Calu3 (cell line): ENCODE data around the gene NAV2. TPM values are rescaled to one million over a fixed set of nuclear protein-coding genes. Genes with fewer than 3 reads are reported as not detected.

Source experiments
- BruUV-seq: library from RNA; stranded (reverse); fragments of 400-500 nt; replicated peaks from 2 replicates; lab custom pipeline; 2021; lab: Mats Ljungman, UMichigan
- CTCF ChIA-PET: fragments of 300-600 bp; sonication (Branson Sonifier 250); formaldehyde crosslinking; loops from one replicate; lab custom pipeline; 2022; ENCODE audit warnings: antibody characterized with exemption; lab: Charles Lee
- DNase-seq: peaks from one replicate; pipeline ENCODE4 v3.0.0; 2022
- H3K27ac Mint-ChIP-seq: one replicate; pipeline ENCODE4 v1.8.0; 2022; ENCODE audit warnings: mixed read lengths; ENCODE audit not compliant: unreplicated experiment
- H3K27me3 Mint-ChIP-seq: one replicate; pipeline ENCODE4 v1.8.0; 2022; ENCODE audit warnings: mixed read lengths; ENCODE audit not compliant: unreplicated experiment
- H3K36me3 Mint-ChIP-seq: one replicate; pipeline ENCODE4 v1.8.0; 2022; ENCODE audit warnings: mild to moderate bottlenecking, moderate library complexity, mixed read lengths; ENCODE audit not compliant: insufficient read depth, unreplicated experiment
- H3K4me1 Mint-ChIP-seq: one replicate; pipeline ENCODE4 v1.8.0; 2022; ENCODE audit warnings: mild to moderate bottlenecking, low read depth, mixed read lengths; ENCODE audit not compliant: unreplicated experiment
- H3K4me3 Mint-ChIP-seq: one replicate; pipeline ENCODE4 v1.8.0; 2022; ENCODE audit warnings: mild to moderate bottlenecking, low read depth, moderate library complexity, mixed read lengths; ENCODE audit not compliant: unreplicated experiment
- H3K9me3 Mint-ChIP-seq: one replicate; pipeline ENCODE4 v1.8.0; 2022; ENCODE audit warnings: low read depth, mixed read lengths; ENCODE audit not compliant: unreplicated experiment
- CTCF ChIP-seq: fragments of 200-600 bp; IDR thresholded peaks from one replicate; pipeline ENCODE4 v1.8.0; 2022; ENCODE audit warnings: antibody characterized with exemption; ENCODE audit not compliant: unreplicated experiment
- intact Hi-C: fragments of 100-400 bp; cut with micrococcal nuclease; formaldehyde crosslinking; loops from one replicate; pipeline ENCODE4 v1.10.0; 2022; ENCODE audit not compliant: unreplicated experiment
- total RNA-seq: library from RNA; stranded (reverse); gene quantifications from 2 replicates; pipeline ENCODE4 v1.2.3, GENCODE V29; 2022

NAV2 gene
- total RNA-seq, 1 experiment from 2014 or later: 21.4 TPM

DNA sequence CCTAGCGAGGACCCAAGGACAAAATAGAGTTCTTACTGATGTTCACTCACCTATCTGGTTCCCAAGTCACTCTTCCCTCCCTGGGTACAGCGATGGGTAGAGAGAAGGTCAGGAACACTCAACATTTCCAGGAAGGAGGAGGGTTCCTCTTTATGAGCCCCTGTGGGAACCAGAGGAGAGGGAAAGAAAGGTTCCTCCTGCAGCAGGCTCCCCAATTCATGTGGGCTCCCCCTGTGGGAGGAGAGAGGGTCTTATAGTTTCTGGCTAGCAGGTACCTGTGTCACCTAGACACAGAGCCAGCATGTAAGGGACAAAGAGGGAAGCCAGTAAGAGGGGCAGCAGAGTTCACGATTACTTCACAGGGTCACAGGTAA is 354.1 kb downstream of the NAV2 start:
- H3K4me1 Mint-ChIP-seq: no peaks in the 10 kb centered on the region
- TF ChIP-seq CTCF: no peak
- H3K36me3 Mint-ChIP-seq: no peaks in the 10 kb centered on the region
- H3K27me3 Mint-ChIP-seq: no peaks in the 10 kb centered on the region
- BruUV-seq: no TSS peak
- H3K27ac Mint-ChIP-seq: no peak overlapping the region
- intact Hi-C loops: no loop called here
- no peak for DNase-seq
- H3K9me3 Mint-ChIP-seq: no peaks in the 10 kb centered on the region
- CTCF ChIA-PET: no interaction called here
- H3K4me3 Mint-ChIP-seq: no peak overlapping the region

- CTCF ChIA-PET: interaction anchor here (0.7 kb wide), 1 partner anchor 12 kb away, joined by 4 read pairs; no protein-coding TSS in a partner anchor
- H3K9me3 Mint-ChIP-seq: no peaks in the 10 kb centered on the region
- no peaks in the 10 kb centered on the region for H3K36me3 Mint-ChIP-seq
- no TSS peak for BruUV-seq
- H3K4me1 Mint-ChIP-seq: no peaks in the 10 kb centered on the region
- no peaks in the 10 kb centered on the region for H3K27me3 Mint-ChIP-seq
- intact Hi-C loops: no loop called here
- H3K27ac Mint-ChIP-seq: no peak overlapping the region
- no peak overlapping the region for H3K4me3 Mint-ChIP-seq
- no peak for TF ChIP-seq CTCF
- no peak for DNase-seq
These were observed 355.0 kb downstream of the NAV2 start for GRCh38 chr11:20067665-20068064.

- H3K36me3 Mint-ChIP-seq: no peaks in the 10 kb centered on the region
- intact Hi-C loops: no loop called here
- no TSS peak for BruUV-seq
- TF ChIP-seq CTCF: no peak
- no peak for DNase-seq
- no peak overlapping the region for H3K27ac Mint-ChIP-seq
- H3K4me1 Mint-ChIP-seq: no peaks in the 10 kb centered on the region
- H3K9me3 Mint-ChIP-seq: no peaks in the 10 kb centered on the region
- no peaks in the 10 kb centered on the region for H3K27me3 Mint-ChIP-seq
- CTCF ChIA-PET: no interaction called here
- no peak overlapping the region for H3K4me3 Mint-ChIP-seq
These were observed 356.1 kb downstream of the NAV2 start for GRCh38 chr11:20068691-20069090.

- no peak overlapping the region for H3K27ac Mint-ChIP-seq
- CTCF ChIA-PET: no interaction called here
- no peak for TF ChIP-seq CTCF
- no peaks in the 10 kb centered on the region for H3K4me1 Mint-ChIP-seq
- intact Hi-C loops: no loop called here
- no peaks in the 10 kb centered on the region for H3K36me3 Mint-ChIP-seq
- H3K9me3 Mint-ChIP-seq: no peaks in the 10 kb centered on the region
- no peak overlapping the region for H3K4me3 Mint-ChIP-seq
- BruUV-seq: no TSS peak
- no peak for DNase-seq
- no peaks in the 10 kb centered on the region for H3K27me3 Mint-ChIP-seq
These were observed 357.8 kb downstream of the NAV2 start for GRCh38 chr11:20070459-20070858.

DNA sequence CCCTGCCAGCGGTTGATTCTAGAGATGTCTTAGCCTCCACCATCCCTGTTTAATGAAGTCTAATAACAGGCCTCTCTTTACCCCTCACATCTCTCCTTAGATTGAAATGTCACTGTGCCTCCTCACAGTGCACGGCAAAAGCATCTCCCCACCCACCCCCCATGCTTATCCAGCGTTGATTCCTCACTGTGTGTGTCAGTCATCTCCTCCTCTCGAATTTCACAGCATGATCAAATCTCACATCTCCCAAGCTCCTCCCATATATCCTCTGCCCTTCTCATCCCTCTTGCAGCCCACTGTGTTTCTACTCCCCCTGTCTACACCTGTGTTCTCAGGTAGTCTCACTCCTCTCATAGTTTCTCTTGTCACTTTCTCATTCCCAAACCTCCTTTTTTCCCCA is 363.0 kb downstream of the NAV2 start:
- Mint-ChIP-seq H3K4me1 (no peaks in the 10 kb centered on the region), H3K27ac (no peak overlapping the region), H3K36me3 (no peaks in the 10 kb centered on the region), H3K4me3 (no peak overlapping the region), H3K27me3 (no peaks in the 10 kb centered on the region), H3K9me3 (no peaks in the 10 kb centered on the region)
- no peak for TF ChIP-seq CTCF
- CTCF ChIA-PET: no interaction called here
- no peak for DNase-seq
- no TSS peak for BruUV-seq
- intact Hi-C loops: no loop called here
